ENCODE measurements around the gene ZC3H15. TPM values are rescaled to one million over a fixed set of nuclear protein-coding genes. Genes with fewer than 3 reads are reported as not detected.
"Not testable (repeated sequence)": the region's sequence is repeated elsewhere in the genome, so short reads cannot be mapped to it uniquely, and the experiment has no call there.

ZC3H15 gene
- total RNA-seq, 2 donors from 2014 or later: 91.9 to 115 TPM

GRCh38 chr2:186508263-186508662, 22.2 kb downstream of the ZC3H15 start:
- no peak for ATAC-seq
- Mint-ChIP-seq H3K36me3 (ENCODE audit: low read depth) (peaks cover 18% of the 10 kb centered on the region), H3K4me3 (no peak overlapping the region), H3K4me1 (peaks cover 9% of the 10 kb centered on the region), H3K27ac (peak overlapping the region; percentile 49), H3K27me3 (no peaks in the 10 kb centered on the region)
- H3K9me3 ChIP-seq (ENCODE audit: control insufficient read depth, low read length, poor library complexity, severe bottlenecking): no peaks in the 10 kb centered on the region
- no peak for DNase-seq

GRCh38 chr2:186515376-186515775, 29.3 kb downstream of the ZC3H15 start:
- H3K27ac Mint-ChIP-seq: no peak overlapping the region
- DNase-seq (no peak), ATAC-seq (no peak)
- H3K4me1 Mint-ChIP-seq: peaks cover 2% of the 10 kb centered on the region
- H3K27me3 Mint-ChIP-seq: no peaks in the 10 kb centered on the region
- no peaks in the 10 kb centered on the region for H3K36me3 Mint-ChIP-seq (ENCODE audit: low read depth)
- H3K9me3 ChIP-seq (ENCODE audit: control insufficient read depth, low read length, poor library complexity, severe bottlenecking): no peaks in the 10 kb centered on the region
- H3K4me3 Mint-ChIP-seq: no peak overlapping the region

DNA sequence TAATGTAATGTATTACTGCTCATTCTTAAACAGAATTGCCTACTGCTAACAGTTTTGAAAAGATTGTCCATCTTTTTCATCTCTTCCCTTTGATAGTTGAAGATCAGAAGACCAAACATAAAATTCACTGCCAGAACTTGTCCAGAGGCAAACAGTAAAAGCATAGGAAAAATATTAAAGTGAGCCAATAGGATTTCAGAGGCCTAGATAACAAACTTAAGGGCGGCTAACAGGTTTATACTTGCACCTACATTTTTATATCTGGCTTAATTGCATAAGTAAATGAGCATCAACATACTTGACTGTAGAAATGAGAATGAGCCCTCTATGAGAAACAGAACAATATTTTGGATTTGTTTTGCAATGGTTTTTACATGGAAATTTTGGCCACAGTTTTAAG, 30.3 kb downstream of the ZC3H15 start:
- Mint-ChIP-seq H3K4me1 (peaks cover 2% of the 10 kb centered on the region), H3K4me3 (no peak overlapping the region), H3K27me3 (no peaks in the 10 kb centered on the region), H3K27ac (no peak overlapping the region), H3K36me3 (ENCODE audit: low read depth) (no peaks in the 10 kb centered on the region)
- H3K9me3 ChIP-seq (ENCODE audit: control insufficient read depth, low read length, poor library complexity, severe bottlenecking): no peaks in the 10 kb centered on the region
- DNase-seq (no peak), ATAC-seq (no peak)

DNA sequence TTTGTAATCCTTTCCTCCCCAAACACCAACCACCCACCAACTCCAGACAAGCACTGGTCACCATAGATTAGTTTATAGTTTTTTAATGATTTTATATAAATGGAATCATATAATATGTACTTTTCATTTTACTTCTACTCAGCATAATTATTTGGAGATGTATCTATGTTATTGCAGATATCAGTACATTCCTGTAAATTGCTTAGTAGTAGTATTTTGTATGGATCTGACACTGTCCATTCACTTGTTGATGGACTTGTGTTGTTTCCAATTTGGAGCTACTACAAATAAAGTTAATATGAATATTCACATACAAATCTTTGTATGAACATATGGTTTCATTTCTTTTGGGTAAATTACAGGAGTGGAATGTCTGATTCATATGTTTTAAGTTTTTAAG, 31.0 kb downstream of the ZC3H15 start:
- no peak for ATAC-seq
- Mint-ChIP-seq H3K27ac (no peak overlapping the region), H3K4me1 (peaks cover 2% of the 10 kb centered on the region), H3K36me3 (ENCODE audit: low read depth) (no peaks in the 10 kb centered on the region), H3K4me3 (no peak overlapping the region), H3K27me3 (no peaks in the 10 kb centered on the region)
- no peak for DNase-seq
- H3K9me3 ChIP-seq (ENCODE audit: control insufficient read depth, low read length, poor library complexity, severe bottlenecking): no peaks in the 10 kb centered on the region

- no peak overlapping the region for H3K4me3 Mint-ChIP-seq
- no peak overlapping the region for H3K27ac Mint-ChIP-seq
Observed at GRCh38 chr2:186518291-186518690, 32.2 kb downstream of the ZC3H15 start.

DNA sequence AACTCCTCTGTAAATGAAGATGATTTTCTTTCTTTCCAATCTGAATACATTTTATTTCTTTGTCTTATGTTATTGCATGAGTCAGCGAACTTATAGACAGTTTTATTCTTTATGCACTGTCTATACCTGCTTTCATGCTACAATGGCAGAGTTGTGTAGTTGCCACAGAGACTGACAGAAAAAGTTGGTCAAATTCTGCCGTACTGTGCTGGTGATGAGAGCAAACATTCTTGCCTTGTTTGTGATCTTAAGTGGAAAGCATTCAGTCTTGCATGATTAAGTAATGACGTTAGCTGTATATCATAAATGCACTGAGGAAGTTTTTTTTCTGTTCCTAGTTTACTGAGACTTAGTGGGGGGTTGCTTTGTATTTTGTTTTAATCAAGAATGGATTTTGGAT, 32.9 kb downstream of the ZC3H15 start:
- DNase-seq (no peak), ATAC-seq (no peak)
- peaks cover 2% of the 10 kb centered on the region for H3K4me1 Mint-ChIP-seq
- H3K27me3 Mint-ChIP-seq: no peaks in the 10 kb centered on the region
- H3K36me3 Mint-ChIP-seq (ENCODE audit: low read depth): no peaks in the 10 kb centered on the region
- no peak overlapping the region for H3K27ac Mint-ChIP-seq
- no peaks in the 10 kb centered on the region for H3K9me3 ChIP-seq (ENCODE audit: control insufficient read depth, low read length, poor library complexity, severe bottlenecking)
- H3K4me3 Mint-ChIP-seq: no peak overlapping the region

More at GRCh38 chr2:186518291-186518690, 32.2 kb downstream of the ZC3H15 start:
- ATAC-seq (no peak), DNase-seq (no peak)
- Mint-ChIP-seq H3K4me1 (peaks cover 2% of the 10 kb centered on the region), H3K27me3 (no peaks in the 10 kb centered on the region), H3K36me3 (ENCODE audit: low read depth) (no peaks in the 10 kb centered on the region)
- no peaks in the 10 kb centered on the region for H3K9me3 ChIP-seq (ENCODE audit: control insufficient read depth, low read length, poor library complexity, severe bottlenecking)

- not testable (repeated sequence) for H3K36me3 Mint-ChIP-seq (ENCODE audit: low read depth); H3K27ac Mint-ChIP-seq; H3K9me3 ChIP-seq (ENCODE audit: control insufficient read depth, low read length, poor library complexity, severe bottlenecking); ATAC-seq; H3K4me3 Mint-ChIP-seq; H3K4me1 Mint-ChIP-seq; DNase-seq; H3K27me3 Mint-ChIP-seq
Observed at GRCh38 chr2:186521570-186522153, 35.6 kb downstream of the ZC3H15 start.

DNA sequence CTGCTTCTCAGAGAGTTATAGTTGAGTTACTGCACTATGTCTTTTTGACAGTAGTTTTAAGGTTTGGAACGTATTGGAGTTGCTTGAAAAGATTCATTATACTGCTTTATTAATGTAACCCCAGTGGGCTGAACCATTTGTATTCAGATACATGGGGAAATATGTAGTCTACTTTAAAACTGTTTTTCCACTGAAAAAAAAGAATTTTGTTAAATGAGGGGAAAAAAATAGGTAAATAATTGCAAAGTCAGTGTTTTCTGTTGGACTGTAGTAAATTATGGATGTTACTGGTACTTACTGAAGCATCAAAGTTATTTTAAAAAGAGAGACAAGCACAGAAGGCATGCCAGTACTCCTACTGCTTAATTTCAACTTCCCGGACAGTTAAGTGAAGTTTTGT, 36.4 kb downstream of the ZC3H15 start:
- H3K27ac Mint-ChIP-seq: no peak overlapping the region
- peaks cover 3% of the 10 kb centered on the region for H3K4me1 Mint-ChIP-seq
- no peaks in the 10 kb centered on the region for H3K9me3 ChIP-seq (ENCODE audit: control insufficient read depth, low read length, poor library complexity, severe bottlenecking)
- no peaks in the 10 kb centered on the region for H3K36me3 Mint-ChIP-seq (ENCODE audit: low read depth)
- DNase-seq (no peak), ATAC-seq (no peak)
- no peak overlapping the region for H3K4me3 Mint-ChIP-seq
- H3K27me3 Mint-ChIP-seq: no peaks in the 10 kb centered on the region

- no peaks in the 10 kb centered on the region for H3K9me3 ChIP-seq (ENCODE audit: control insufficient read depth, low read length, poor library complexity, severe bottlenecking)
- Mint-ChIP-seq H3K4me1 (peaks cover 3% of the 10 kb centered on the region), H3K36me3 (ENCODE audit: low read depth) (no peaks in the 10 kb centered on the region), H3K27me3 (no peaks in the 10 kb centered on the region), H3K27ac (peak overlapping the region; percentile 34), H3K4me3 (peak overlapping the region; percentile 12)
- ATAC-seq (no peak), DNase-seq (no peak)
Observed at GRCh38 chr2:186523791-186524190, 37.7 kb downstream of the ZC3H15 start.

DNA sequence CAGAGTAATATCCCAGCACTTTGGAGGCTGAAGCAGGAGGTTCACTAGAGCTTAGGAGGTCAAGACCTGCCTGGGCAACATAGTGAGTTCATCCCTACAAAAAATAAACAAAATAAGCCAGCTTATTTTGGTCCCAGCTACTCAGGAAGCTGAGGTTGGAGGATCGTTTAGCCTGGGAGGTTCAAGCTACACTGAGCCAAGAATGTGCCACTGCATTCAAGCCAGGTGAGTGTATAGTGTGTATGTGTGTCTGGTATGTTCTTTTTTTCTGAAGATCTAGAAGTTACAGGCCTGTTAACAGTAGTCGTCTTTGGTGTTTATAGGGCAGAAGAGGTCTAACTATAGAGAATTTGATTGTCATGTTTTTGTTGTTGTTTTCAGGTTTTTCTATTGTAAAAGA, 40.2 kb downstream of the ZC3H15 start:
- Mint-ChIP-seq H3K4me3 (no peak overlapping the region), H3K4me1 (peaks cover 3% of the 10 kb centered on the region), H3K27ac (no peak overlapping the region), H3K36me3 (ENCODE audit: low read depth) (no peaks in the 10 kb centered on the region), H3K27me3 (no peaks in the 10 kb centered on the region)
- ATAC-seq (no peak), DNase-seq (no peak)
- no peaks in the 10 kb centered on the region for H3K9me3 ChIP-seq (ENCODE audit: control insufficient read depth, low read length, poor library complexity, severe bottlenecking)

GRCh38 chr2:186530314-186530713, 44.3 kb downstream of the ZC3H15 start:
- Mint-ChIP-seq H3K27ac (no peak overlapping the region), H3K36me3 (ENCODE audit: low read depth) (no peaks in the 10 kb centered on the region), H3K4me1 (no peaks in the 10 kb centered on the region), H3K27me3 (peaks cover under 1% of the 10 kb centered on the region), H3K4me3 (no peak overlapping the region)
- H3K9me3 ChIP-seq (ENCODE audit: control insufficient read depth, low read length, poor library complexity, severe bottlenecking): no peaks in the 10 kb centered on the region
- ATAC-seq (no peak), DNase-seq (no peak)

- no peaks in the 10 kb centered on the region for H3K4me1 Mint-ChIP-seq
- ATAC-seq (no peak), DNase-seq (no peak)
- no peaks in the 10 kb centered on the region for H3K9me3 ChIP-seq (ENCODE audit: control insufficient read depth, low read length, poor library complexity, severe bottlenecking)
- H3K36me3 Mint-ChIP-seq (ENCODE audit: low read depth): no peaks in the 10 kb centered on the region
- peaks cover 5% of the 10 kb centered on the region for H3K27me3 Mint-ChIP-seq
- no peak overlapping the region for H3K27ac Mint-ChIP-seq
- no peak overlapping the region for H3K4me3 Mint-ChIP-seq
Observed at GRCh38 chr2:186531257-186531775, 45.3 kb downstream of the ZC3H15 start.

DNA sequence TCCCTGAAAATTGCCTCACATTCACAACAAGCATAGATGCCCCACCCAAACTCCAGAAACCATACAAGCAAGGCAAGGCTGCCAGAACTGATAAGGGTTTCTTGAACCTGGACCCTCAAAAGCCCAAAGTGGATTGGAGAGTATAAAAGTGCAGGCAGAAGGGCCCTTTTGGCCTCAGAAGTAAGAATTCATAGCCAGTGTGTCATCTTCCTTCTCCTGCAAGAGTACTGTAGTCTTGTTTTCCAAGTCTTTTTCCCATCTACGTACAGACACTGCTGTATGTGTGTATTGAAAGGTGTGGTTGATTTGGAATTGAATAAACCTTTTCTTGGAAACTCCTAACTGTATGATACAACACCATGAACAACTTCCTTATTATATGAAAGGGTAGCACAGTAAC, 46.8 kb downstream of the ZC3H15 start:
- Mint-ChIP-seq H3K27ac (no peak overlapping the region), H3K27me3 (peaks cover 12% of the 10 kb centered on the region), H3K4me3 (no peak overlapping the region), H3K4me1 (no peaks in the 10 kb centered on the region), H3K36me3 (ENCODE audit: low read depth) (no peaks in the 10 kb centered on the region)
- no peak for DNase-seq
- no peak for ATAC-seq
- no peaks in the 10 kb centered on the region for H3K9me3 ChIP-seq (ENCODE audit: control insufficient read depth, low read length, poor library complexity, severe bottlenecking)

- DNase-seq: no peak
- H3K27ac Mint-ChIP-seq: no peak overlapping the region
- H3K36me3 Mint-ChIP-seq (ENCODE audit: low read depth): no peaks in the 10 kb centered on the region
- peaks cover 12% of the 10 kb centered on the region for H3K27me3 Mint-ChIP-seq
- no peak overlapping the region for H3K4me3 Mint-ChIP-seq
- no peaks in the 10 kb centered on the region for H3K9me3 ChIP-seq (ENCODE audit: control insufficient read depth, low read length, poor library complexity, severe bottlenecking)
- no peak for ATAC-seq
- no peaks in the 10 kb centered on the region for H3K4me1 Mint-ChIP-seq
Observed at GRCh38 chr2:186533717-186534116, 47.7 kb downstream of the ZC3H15 start.
